ENCODE measurements around the gene LARP1. TPM values are rescaled to one million over a fixed set of nuclear protein-coding genes. Genes with fewer than 3 reads are reported as not detected.

LARP1 gene
- total and polyA plus RNA-seq, 4 experiments from 2014 or later: 6.0 to 159 (median 90.3) TPM

- peaks cover 21 to 39% (median 28%) of the 10 kb centered on the region in 4 donors for H3K4me1 Mint-ChIP-seq
Measured at GRCh38 chr5:154866841-154867240, 111.7 kb downstream of the LARP1 start.

More at GRCh38 chr5:154866841-154867240, 111.7 kb downstream of the LARP1 start:
- H3K9me3 Mint-ChIP-seq: no peaks in the 10 kb centered on the region
- no peak for DNase-seq
- ChIA-PET CTCF (ENCODE audit: partially characterized antibody) (interaction anchor here (0.9 to 3.4 kb wide), 2 partner anchors 19 to 216 kb away, joined by 3 to 20 read pairs; no protein-coding TSS in a partner anchor), POLR2A (ENCODE audit: partially characterized antibody) (no interaction called here)
- Histone ChIP-seq H3K4me1 (ENCODE audit: insufficient read depth, low read length) (peaks cover 16% of the 10 kb centered on the region), H3K36me3 (ENCODE audit: insufficient read depth, low read length) (peaks cover 47% of the 10 kb centered on the region), H3K27ac (ENCODE audit: low read depth, low read length) (no peak overlapping the region), H3K4me3 (ENCODE audit: low read length in 2 of 2) (no peak overlapping the region), H3K27me3 (ENCODE audit: insufficient read depth, low read length) (no peaks in the 10 kb centered on the region), H3K9me3 (ENCODE audit: control insufficient read depth in 1 of 2, low read length in 2 of 2) (no peaks in the 10 kb centered on the region)
- intact Hi-C loops (cut with micrococcal nuclease): no loop called here
- peaks cover 53 to 64% of the 10 kb centered on the region in 2 donors for H3K36me3 Mint-ChIP-seq
- H3K4me3 Mint-ChIP-seq: no peak overlapping the region
- H3K27ac Mint-ChIP-seq: peak overlapping the region in 2 of 7 donors; percentile 5 to 75
- no peaks in the 10 kb centered on the region for H3K27me3 Mint-ChIP-seq

Small RNA genes within 50 kb of the gene (microRNA-seq; reads per million reads assigned to microRNA genes)
- not detected for gene MIR378H (ENCODE audit: borderline microRNAs expressed, borderline number of aligned reads, borderline replicate concordance)

Other genes starting within 250 kb of the LARP1 start
- under 1 TPM in 1 of 2 experiments, not detected in 1; 0.47 TPM for gene FAXDC2, start 95.2 kb downstream of the LARP1 start, total RNA-seq
- gene FAXDC2, start 95.2 kb downstream of the LARP1 start, polyA plus RNA-seq: 1 to 10 TPM in 1 of 2 donors, not detected in 1; 1.7 TPM
- gene CNOT8, start 103.2 kb downstream of the LARP1 start, total RNA-seq: 100 to 1,000 TPM; 110 to 115 TPM
- 100 to 1,000 TPM; 164 to 243 TPM for gene CNOT8, start 103.2 kb downstream of the LARP1 start, polyA plus RNA-seq
- gene GEMIN5, start 182.8 kb downstream of the LARP1 start, total RNA-seq: 10 to 100 TPM; 17.0 to 19.1 TPM
- gene GEMIN5, start 182.8 kb downstream of the LARP1 start, polyA plus RNA-seq: 10 to 100 TPM in 1 of 2 donors, 1 to 10 TPM in 1; 3.3 to 10.5 TPM
- gene MRPL22, start 185.7 kb downstream of the LARP1 start, total RNA-seq: 10 to 100 TPM; 28.0 to 33.1 TPM
- gene MRPL22, start 185.7 kb downstream of the LARP1 start, polyA plus RNA-seq: 100 to 1,000 TPM in 1 of 2 donors, 10 to 100 TPM in 1; 97.0 to 101 TPM

Data from CD4-positive, alpha-beta memory T cell (primary cell).